Measurements from ENCODE around the gene ARHGEF11. TPM values are rescaled to one million over a fixed set of nuclear protein-coding genes. Genes with fewer than 3 reads are reported as not detected.

ARHGEF11 gene
- total RNA-seq, 1 experiment from 2014 or later, result 45.5 TPM

GRCh38 chr1:156963621-156964020 lies 81.9 kb downstream of the ARHGEF11 start:
- CTCF ChIA-PET, result interaction anchor here (0.6 kb wide), 1 partner anchor 91 kb away, joined by 6 read pairs; no protein-coding TSS in a partner anchor
- H3K27ac Mint-ChIP-seq (ENCODE audit: unreplicated experiment), result no peak overlapping the region
- intact Hi-C loops (cut with micrococcal nuclease; ENCODE audit: unreplicated experiment), result no loop called here
- TF ChIP-seq, protein P1, sequence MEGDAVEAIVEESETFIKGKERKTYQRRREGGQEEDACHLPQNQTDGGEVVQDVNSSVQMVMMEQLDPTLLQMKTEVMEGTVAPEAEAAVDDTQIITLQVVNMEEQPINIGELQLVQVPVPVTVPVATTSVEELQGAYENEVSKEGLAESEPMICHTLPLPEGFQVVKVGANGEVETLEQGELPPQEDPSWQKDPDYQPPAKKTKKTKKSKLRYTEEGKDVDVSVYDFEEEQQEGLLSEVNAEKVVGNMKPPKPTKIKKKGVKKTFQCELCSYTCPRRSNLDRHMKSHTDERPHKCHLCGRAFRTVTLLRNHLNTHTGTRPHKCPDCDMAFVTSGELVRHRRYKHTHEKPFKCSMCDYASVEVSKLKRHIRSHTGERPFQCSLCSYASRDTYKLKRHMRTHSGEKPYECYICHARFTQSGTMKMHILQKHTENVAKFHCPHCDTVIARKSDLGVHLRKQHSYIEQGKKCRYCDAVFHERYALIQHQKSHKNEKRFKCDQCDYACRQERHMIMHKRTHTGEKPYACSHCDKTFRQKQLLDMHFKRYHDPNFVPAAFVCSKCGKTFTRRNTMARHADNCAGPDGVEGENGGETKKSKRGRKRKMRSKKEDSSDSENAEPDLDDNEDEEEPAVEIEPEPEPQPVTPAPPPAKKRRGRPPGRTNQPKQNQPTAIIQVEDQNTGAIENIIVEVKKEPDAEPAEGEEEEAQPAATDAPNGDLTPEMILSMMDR (IDR thresholded peaks at IDR 0.05; ENCODE audit: insufficient read depth in 1 of 2, low read depth in 1 of 2, low read length in 1 of 2, severe bottlenecking in 1 of 2, unreplicated experiment in 1 of 2), result no peak
- H3K9me3 ChIP-seq, result no peaks in the 10 kb centered on the region
- POLR2A ChIA-PET, result interaction anchor here (0.5 to 1.1 kb wide), 2 partner anchors 32 to 1896 kb away, joined by 3 read pairs; no protein-coding TSS in a partner anchor
- no peak overlapping the region for H3K4me3 Mint-ChIP-seq (ENCODE audit: unreplicated experiment)
- H3K4me1 ChIP-seq, result peaks cover 12% of the 10 kb centered on the region
- H3K27me3 ChIP-seq (replicated peaks; ENCODE audit: control insufficient read depth, insufficient read depth, low read length), result no peaks in the 10 kb centered on the region
- no peak for DNase-seq
- no TSS peak for BruUV-seq (replicated peaks)
- peaks cover 9% of the 10 kb centered on the region for H3K36me3 ChIP-seq (ENCODE audit: control insufficient read depth, insufficient read depth, low read length)
- H3K4me3 ChIP-seq (ENCODE audit: low read depth, low read length), result no peak overlapping the region
- H3K9me3 Mint-ChIP-seq (ENCODE audit: unreplicated experiment), result no peaks in the 10 kb centered on the region
- H3K36me3 Mint-ChIP-seq (ENCODE audit: insufficient read depth, unreplicated experiment), result peaks cover 64% of the 10 kb centered on the region
- H3K27me3 Mint-ChIP-seq (ENCODE audit: insufficient read depth, unreplicated experiment), result no peaks in the 10 kb centered on the region
- H3K4me1 Mint-ChIP-seq (ENCODE audit: low read depth, unreplicated experiment), result peaks cover 13% of the 10 kb centered on the region

- intact Hi-C loops (cut with micrococcal nuclease; ENCODE audit: unreplicated experiment), result no loop called here
These were observed 83.8 kb downstream of the ARHGEF11 start for GRCh38 chr1:156961709-156962108.

DNA sequence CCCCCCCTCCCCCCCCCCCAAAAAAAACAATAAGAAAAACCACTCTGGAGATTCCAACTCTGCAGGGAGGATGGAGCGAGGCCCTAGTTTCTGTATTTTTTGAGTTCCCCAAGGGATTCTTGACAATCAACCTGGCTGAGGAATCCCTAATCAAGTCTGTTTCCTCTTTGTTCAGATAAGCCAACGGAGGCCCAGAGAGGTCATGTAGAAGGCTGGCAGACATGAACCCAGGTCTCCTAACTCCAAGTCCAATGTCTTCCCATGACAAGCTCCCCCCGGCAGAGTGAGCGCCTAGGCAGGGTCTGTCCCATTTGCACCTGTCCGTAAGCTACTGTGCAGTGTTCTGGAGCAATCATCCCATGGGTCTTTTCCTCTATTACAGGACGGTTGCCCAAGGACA lies 85.6 kb downstream of the ARHGEF11 start:
- Histone ChIP-seq H3K4me3 (ENCODE audit: low read depth, low read length) (no peak overlapping the region), H3K9me3 (no peaks in the 10 kb centered on the region), H3K36me3 (ENCODE audit: control insufficient read depth, insufficient read depth, low read length) (peaks cover 13% of the 10 kb centered on the region), H3K4me1 (no peaks in the 10 kb centered on the region), H3K27me3 (replicated peaks; ENCODE audit: control insufficient read depth, insufficient read depth, low read length) (no peaks in the 10 kb centered on the region)
- BruUV-seq (replicated peaks), result no TSS peak
- no peaks in the 10 kb centered on the region for H3K27me3 Mint-ChIP-seq (ENCODE audit: insufficient read depth, unreplicated experiment)
- TF ChIP-seq, protein P1 (IDR thresholded peaks at IDR 0.05; ENCODE audit: insufficient read depth in 1 of 2, low read depth in 1 of 2, low read length in 1 of 2, severe bottlenecking in 1 of 2, unreplicated experiment in 1 of 2), result no peak
- no peaks in the 10 kb centered on the region for H3K9me3 Mint-ChIP-seq (ENCODE audit: unreplicated experiment)
- intact Hi-C loops (cut with micrococcal nuclease; ENCODE audit: unreplicated experiment), result no loop called here
- no peak overlapping the region for H3K27ac Mint-ChIP-seq (ENCODE audit: unreplicated experiment)
- H3K4me1 Mint-ChIP-seq (ENCODE audit: low read depth, unreplicated experiment), result peaks cover 11% of the 10 kb centered on the region
- ChIA-PET POLR2A (interaction anchor here (0.5 kb wide), 1 partner anchor 102 kb away, joined by 4 read pairs; no protein-coding TSS in a partner anchor), CTCF (interaction anchor here (0.7 to 1.5 kb wide), 2 partner anchors 50 to 114 kb away, joined by 3 to 4 read pairs; no protein-coding TSS in a partner anchor)
- no peak overlapping the region for H3K4me3 Mint-ChIP-seq (ENCODE audit: unreplicated experiment)
- DNase-seq, result no peak
- H3K36me3 Mint-ChIP-seq (ENCODE audit: insufficient read depth, unreplicated experiment), result peaks cover 55% of the 10 kb centered on the region

More at GRCh38 chr1:156961709-156962108, 83.8 kb downstream of the ARHGEF11 start:
- Mint-ChIP-seq H3K4me1 (ENCODE audit: low read depth, unreplicated experiment) (peaks cover 11% of the 10 kb centered on the region), H3K9me3 (ENCODE audit: unreplicated experiment) (no peaks in the 10 kb centered on the region), H3K4me3 (ENCODE audit: unreplicated experiment) (no peak overlapping the region), H3K27ac (ENCODE audit: unreplicated experiment) (no peak overlapping the region), H3K36me3 (ENCODE audit: insufficient read depth, unreplicated experiment) (peaks cover 63% of the 10 kb centered on the region), H3K27me3 (ENCODE audit: insufficient read depth, unreplicated experiment) (no peaks in the 10 kb centered on the region)
- TF ChIP-seq, protein P1 (IDR thresholded peaks at IDR 0.05; ENCODE audit: insufficient read depth in 1 of 2, low read depth in 1 of 2, low read length in 1 of 2, severe bottlenecking in 1 of 2, unreplicated experiment in 1 of 2), result peak; percentile 16 to 23
- H3K9me3 ChIP-seq, result no peaks in the 10 kb centered on the region
- no peak overlapping the region for H3K4me3 ChIP-seq (ENCODE audit: low read depth, low read length)
- H3K4me1 ChIP-seq, result no peaks in the 10 kb centered on the region
- no peaks in the 10 kb centered on the region for H3K27me3 ChIP-seq (replicated peaks; ENCODE audit: control insufficient read depth, insufficient read depth, low read length)
- peaks cover 9% of the 10 kb centered on the region for H3K36me3 ChIP-seq (ENCODE audit: control insufficient read depth, insufficient read depth, low read length)
- no TSS peak for BruUV-seq (replicated peaks)
- CTCF ChIA-PET, result no interaction called here
- DNase-seq, result peak in 1 of 2 experiments; percentile 20
- POLR2A ChIA-PET, result no interaction called here

All from Caco-2 (cell line).